Astrocyte (in vitro differentiated cells and primary cell): Measurements from ENCODE around the gene PIERCE2. TPM values are rescaled to one million over a fixed set of nuclear protein-coding genes. Genes with fewer than 3 reads are reported as not detected.
"Not testable (repeated sequence)": the region's sequence is repeated elsewhere in the genome, so short reads cannot be mapped to it uniquely, and the experiment has no call there.

Experiments
- DNase-seq: peaks from one replicate; pipeline ENCODE4 v3.0.0-alpha.2; 2010; ENCODE audit warnings: low read depth
- FAIRE-seq: peaks from 2 replicates; lab custom pipeline; 2011; peaks lifted over from hg19 to GRCh38; lab: Jason Lieb, UNC
- H2AFZ ChIP-seq: 2 replicates; pipeline ENCODE4 v1.6.0; 2012; ENCODE audit warnings: low read depth, low read length, inconsistent platforms
- H3K27ac ChIP-seq: 2 replicates; pipeline ENCODE4 v1.5.1; 2011; ENCODE audit warnings: low read depth, low read length, inconsistent platforms
- H3K27me3 ChIP-seq: 2 replicates; pipeline ENCODE4 v1.6.0; 2011; ENCODE audit warnings: low read length, inconsistent platforms; ENCODE audit not compliant: insufficient read depth
- H3K36me3 ChIP-seq: 2 replicates; pipeline ENCODE4 v1.5.1; 2011; ENCODE audit warnings: low read length, inconsistent platforms; ENCODE audit not compliant: insufficient read depth
- H3K4me1 ChIP-seq: 2 replicates; pipeline ENCODE4 v1.5.1; 2011; ENCODE audit warnings: low read length, inconsistent platforms; ENCODE audit not compliant: insufficient read depth
- H3K4me2 ChIP-seq: 2 replicates; pipeline ENCODE4 v1.6.0; 2012; ENCODE audit warnings: low read length, inconsistent platforms
- H3K4me3 ChIP-seq: 2 replicates; pipeline ENCODE4 v1.5.1; 2011; ENCODE audit warnings: low read depth, mild to moderate bottlenecking, low read length, inconsistent platforms; ENCODE audit not compliant: insufficient read depth
- H3K79me2 ChIP-seq: 2 replicates; pipeline ENCODE4 v1.6.0; 2012; ENCODE audit warnings: mild to moderate bottlenecking, low read length, inconsistent platforms; ENCODE audit not compliant: insufficient read depth
- H3K9ac ChIP-seq: 2 replicates; pipeline ENCODE4 v1.6.0; 2012; ENCODE audit warnings: mild to moderate bottlenecking, low read length, inconsistent platforms
- H3K9me3 ChIP-seq: 2 replicates; pipeline ENCODE4 v1.5.1; 2012; ENCODE audit warnings: low read depth, mild to moderate bottlenecking, low read length, inconsistent platforms; ENCODE audit not compliant: insufficient read depth
- H4K20me1 ChIP-seq: 2 replicates; pipeline ENCODE4 v1.6.0; 2012; ENCODE audit warnings: low read length, inconsistent platforms; ENCODE audit not compliant: insufficient read depth
- H3K27ac Mint-ChIP-seq: one replicate; pipeline ENCODE4 v1.8.0; 2021; ENCODE audit warnings: mild to moderate bottlenecking, mixed read lengths; ENCODE audit not compliant: unreplicated experiment
- H3K27me3 Mint-ChIP-seq: one replicate; pipeline ENCODE4 v1.8.0; 2021; ENCODE audit warnings: low read depth, mixed read lengths; ENCODE audit not compliant: unreplicated experiment
- H3K36me3 Mint-ChIP-seq: one replicate; pipeline ENCODE4 v1.8.0; 2021; ENCODE audit warnings: low read depth, mixed read lengths; ENCODE audit not compliant: unreplicated experiment
- H3K4me1 Mint-ChIP-seq: one replicate; pipeline ENCODE4 v1.8.0; 2021; ENCODE audit warnings: low read depth, mixed read lengths; ENCODE audit not compliant: unreplicated experiment
- H3K4me3 Mint-ChIP-seq: one replicate; pipeline ENCODE4 v1.8.0; 2021; ENCODE audit warnings: mild to moderate bottlenecking, moderate library complexity, mixed read lengths; ENCODE audit not compliant: unreplicated experiment
- H3K9me3 Mint-ChIP-seq: one replicate; pipeline ENCODE4 v1.8.0; 2021; ENCODE audit warnings: mild to moderate bottlenecking, mixed read lengths; ENCODE audit not compliant: unreplicated experiment
- CTCF ChIP-seq: IDR thresholded peaks from 2 replicates; pipeline ENCODE4 v1.5.1; 2011; ENCODE audit warnings: low read depth, mild to moderate bottlenecking, inconsistent platforms, low read length, moderate library complexity; ENCODE audit not compliant: insufficient read depth
- EZH2 ChIP-seq: IDR thresholded peaks from 2 replicates; pipeline ENCODE4 v1.6.1; 2012; ENCODE audit warnings: mild to moderate bottlenecking, low read length, inconsistent platforms; ENCODE audit not compliant: insufficient read depth
- total RNA-seq: library from RNA; stranded (reverse); gene quantifications from 2 replicates; pipeline ENCODE4 v1.2.1, GENCODE V29; 2021

PIERCE2 gene
- total RNA-seq, 1 donor from 2014 or later, result 1.6 TPM

GRCh38 chr15:55420171-55420866, 12.0 kb downstream of the PIERCE2 start:
- no peak overlapping the region for H3K27ac ChIP-seq
- Mint-ChIP-seq H3K4me3 (no peak overlapping the region), H3K4me1 (no peaks in the 10 kb centered on the region), H3K27ac (no peak overlapping the region), H3K9me3 (no peaks in the 10 kb centered on the region), H3K27me3 (no peaks in the 10 kb centered on the region), H3K36me3 (no peaks in the 10 kb centered on the region)
- H4K20me1 ChIP-seq, result no peaks in the 10 kb centered on the region
- no peak overlapping the region for H2AFZ ChIP-seq
- H3K36me3 ChIP-seq, result no peaks in the 10 kb centered on the region
- H3K4me3 ChIP-seq, result no peak overlapping the region
- no peak overlapping the region for H3K9ac ChIP-seq
- no peaks in the 10 kb centered on the region for H3K27me3 ChIP-seq
- TF ChIP-seq CTCF, result no peak
- no peak for TF ChIP-seq EZH2
- FAIRE-seq, result no peak
- no peaks in the 10 kb centered on the region for H3K9me3 ChIP-seq
- H3K79me2 ChIP-seq, result no peaks in the 10 kb centered on the region
- DNase-seq, result no peak
- no peak overlapping the region for H3K4me2 ChIP-seq
- H3K4me1 ChIP-seq, result no peaks in the 10 kb centered on the region

DNA sequence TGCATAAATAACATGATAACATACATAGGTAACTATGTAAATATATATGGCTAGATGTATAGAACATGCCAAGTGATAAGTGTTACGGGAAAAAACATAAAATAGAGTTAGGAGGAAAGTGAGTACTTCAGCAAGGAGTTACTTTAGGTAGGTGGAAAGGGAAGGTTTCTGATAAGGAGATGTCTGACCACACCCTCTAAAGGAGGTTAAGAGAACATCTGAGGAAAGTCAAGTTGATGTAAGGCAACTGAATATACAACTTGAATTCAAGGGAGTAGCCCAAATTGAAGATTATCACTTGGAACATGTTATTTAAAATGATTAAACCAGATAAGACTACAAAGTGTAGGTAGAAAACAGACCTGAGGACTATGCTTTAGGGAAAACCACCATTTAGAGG, 13.8 kb downstream of the PIERCE2 start:
- H3K9ac ChIP-seq, result no peak overlapping the region
- H3K27ac ChIP-seq, result no peak overlapping the region
- H3K4me2 ChIP-seq, result no peak overlapping the region
- H3K9me3 Mint-ChIP-seq, result no peaks in the 10 kb centered on the region
- no peak overlapping the region for H2AFZ ChIP-seq
- H3K27me3 Mint-ChIP-seq, result no peaks in the 10 kb centered on the region
- no peak overlapping the region for H3K27ac Mint-ChIP-seq
- FAIRE-seq (no peak), DNase-seq (no peak)
- no peak overlapping the region for H3K4me3 Mint-ChIP-seq
- H3K4me1 ChIP-seq, result no peaks in the 10 kb centered on the region
- H3K4me3 ChIP-seq, result no peak overlapping the region
- no peaks in the 10 kb centered on the region for H3K79me2 ChIP-seq
- no peaks in the 10 kb centered on the region for H3K27me3 ChIP-seq
- TF ChIP-seq EZH2, result no peak
- no peaks in the 10 kb centered on the region for H3K36me3 Mint-ChIP-seq
- H3K4me1 Mint-ChIP-seq, result no peaks in the 10 kb centered on the region
- H3K36me3 ChIP-seq, result no peaks in the 10 kb centered on the region
- H3K9me3 ChIP-seq, result no peaks in the 10 kb centered on the region
- H4K20me1 ChIP-seq, result no peaks in the 10 kb centered on the region

DNA sequence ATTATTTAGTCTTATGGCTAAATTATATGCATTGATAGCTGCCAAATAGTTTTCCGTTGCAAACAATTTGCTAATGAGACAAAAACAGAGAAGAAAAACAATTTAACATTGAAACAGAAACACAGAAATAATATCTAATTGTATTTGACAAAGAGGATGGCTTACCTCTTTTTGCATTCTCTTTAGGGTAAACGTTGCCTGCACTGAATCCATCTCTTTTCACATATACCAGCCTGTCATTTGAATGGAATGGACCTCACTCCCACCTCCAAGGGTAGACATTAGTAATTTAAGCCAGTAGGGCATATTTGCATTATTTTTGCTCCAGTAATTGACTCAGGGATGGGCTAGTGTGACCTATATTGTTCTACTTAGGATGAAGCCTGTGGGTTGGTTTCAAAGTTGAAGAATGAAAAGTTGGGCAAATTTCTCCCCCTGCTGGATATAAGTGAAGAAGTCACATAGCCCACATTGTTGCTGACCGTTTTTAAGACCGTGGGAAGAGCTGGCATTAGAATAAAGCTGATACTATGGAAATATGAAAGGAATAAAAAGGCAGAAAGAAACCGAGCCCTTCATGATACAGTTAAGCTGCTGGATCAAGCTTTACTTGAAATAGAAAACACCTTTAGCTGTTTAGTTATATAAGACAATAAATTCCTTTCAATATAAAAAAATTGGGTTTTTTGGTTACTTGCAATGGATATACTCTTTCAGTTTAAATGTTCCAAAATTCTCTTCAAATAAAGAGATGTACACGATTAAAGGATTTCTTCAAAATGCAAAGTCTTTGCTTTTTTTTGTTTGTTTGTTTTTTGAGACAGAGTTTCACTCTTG, 26.9 kb downstream of the PIERCE2 start:
- Mint-ChIP-seq H3K4me3 (no peak overlapping the region), H3K36me3 (no peaks in the 10 kb centered on the region), H3K27ac (no peak overlapping the region), H3K9me3 (no peaks in the 10 kb centered on the region), H3K27me3 (no peaks in the 10 kb centered on the region), H3K4me1 (no peaks in the 10 kb centered on the region)
- H3K27ac ChIP-seq, result no peak overlapping the region
- H4K20me1 ChIP-seq, result no peaks in the 10 kb centered on the region
- H3K27me3 ChIP-seq, result no peaks in the 10 kb centered on the region
- peak; percentile 29 for DNase-seq
- FAIRE-seq, result peak; percentile 84
- no peaks in the 10 kb centered on the region for H3K9me3 ChIP-seq
- H2AFZ ChIP-seq, result no peak overlapping the region
- TF ChIP-seq EZH2 (no peak), CTCF (peak; percentile 70)
- H3K4me1 ChIP-seq, result no peaks in the 10 kb centered on the region
- H3K9ac ChIP-seq, result no peak overlapping the region
- no peaks in the 10 kb centered on the region for H3K36me3 ChIP-seq
- H3K79me2 ChIP-seq, result no peaks in the 10 kb centered on the region
- no peak overlapping the region for H3K4me3 ChIP-seq
- H3K4me2 ChIP-seq, result no peak overlapping the region

- H3K4me3 Mint-ChIP-seq, H3K27me3 Mint-ChIP-seq, H3K27me3 ChIP-seq, H3K4me1 ChIP-seq, FAIRE-seq, H3K27ac Mint-ChIP-seq, H3K9me3 ChIP-seq, H2AFZ ChIP-seq, H3K9ac ChIP-seq, H3K4me3 ChIP-seq, H3K79me2 ChIP-seq, H3K4me2 ChIP-seq, H3K27ac ChIP-seq, DNase-seq, H3K36me3 ChIP-seq, H4K20me1 ChIP-seq, H3K4me1 Mint-ChIP-seq: not testable (repeated sequence)
- Mint-ChIP-seq H3K9me3 (peaks cover 15% of the 10 kb centered on the region), H3K36me3 (peaks cover 10% of the 10 kb centered on the region)
Observed at GRCh38 chr15:55443141-55443540, 34.8 kb downstream of the PIERCE2 start.
